GM18502 (cell line): Measurements from ENCODE around the gene CEP290.
A peak's percentile ranks its signal among the peaks of the same experiment; 100 is the strongest.

Experiments used
- ATAC-seq: cut with Tn5 transposase; IDR thresholded peaks from one replicate; pipeline ENCODE4 v1.9.1; 2021; ENCODE audit warnings: mild to moderate bottlenecking; ENCODE audit not compliant: unreplicated experiment, poor library complexity

CEP290 gene, protein sequence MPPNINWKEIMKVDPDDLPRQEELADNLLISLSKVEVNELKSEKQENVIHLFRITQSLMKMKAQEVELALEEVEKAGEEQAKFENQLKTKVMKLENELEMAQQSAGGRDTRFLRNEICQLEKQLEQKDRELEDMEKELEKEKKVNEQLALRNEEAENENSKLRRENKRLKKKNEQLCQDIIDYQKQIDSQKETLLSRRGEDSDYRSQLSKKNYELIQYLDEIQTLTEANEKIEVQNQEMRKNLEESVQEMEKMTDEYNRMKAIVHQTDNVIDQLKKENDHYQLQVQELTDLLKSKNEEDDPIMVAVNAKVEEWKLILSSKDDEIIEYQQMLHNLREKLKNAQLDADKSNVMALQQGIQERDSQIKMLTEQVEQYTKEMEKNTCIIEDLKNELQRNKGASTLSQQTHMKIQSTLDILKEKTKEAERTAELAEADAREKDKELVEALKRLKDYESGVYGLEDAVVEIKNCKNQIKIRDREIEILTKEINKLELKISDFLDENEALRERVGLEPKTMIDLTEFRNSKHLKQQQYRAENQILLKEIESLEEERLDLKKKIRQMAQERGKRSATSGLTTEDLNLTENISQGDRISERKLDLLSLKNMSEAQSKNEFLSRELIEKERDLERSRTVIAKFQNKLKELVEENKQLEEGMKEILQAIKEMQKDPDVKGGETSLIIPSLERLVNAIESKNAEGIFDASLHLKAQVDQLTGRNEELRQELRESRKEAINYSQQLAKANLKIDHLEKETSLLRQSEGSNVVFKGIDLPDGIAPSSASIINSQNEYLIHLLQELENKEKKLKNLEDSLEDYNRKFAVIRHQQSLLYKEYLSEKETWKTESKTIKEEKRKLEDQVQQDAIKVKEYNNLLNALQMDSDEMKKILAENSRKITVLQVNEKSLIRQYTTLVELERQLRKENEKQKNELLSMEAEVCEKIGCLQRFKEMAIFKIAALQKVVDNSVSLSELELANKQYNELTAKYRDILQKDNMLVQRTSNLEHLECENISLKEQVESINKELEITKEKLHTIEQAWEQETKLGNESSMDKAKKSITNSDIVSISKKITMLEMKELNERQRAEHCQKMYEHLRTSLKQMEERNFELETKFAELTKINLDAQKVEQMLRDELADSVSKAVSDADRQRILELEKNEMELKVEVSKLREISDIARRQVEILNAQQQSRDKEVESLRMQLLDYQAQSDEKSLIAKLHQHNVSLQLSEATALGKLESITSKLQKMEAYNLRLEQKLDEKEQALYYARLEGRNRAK (N-terminal part only)

GRCh38 chr12:88141774-88142609 is at the start of gene CEP290, which contains the start of gene TMTC3:
Gene CEP290, minus strand, starts transcription at chr12:88142088. Its CDS starts 781 bp downstream, at chr12:88141307.
Gene TMTC3, plus strand, starts transcription at chr12:88142307. Its CDS starts 6,009 bp downstream, at chr12:88148316.
- peak; percentile 97 for ATAC-seq

- no peak for ATAC-seq
Measured at GRCh38 chr12:88188180-88188579, 46.3 kb upstream of the CEP290 start.

GRCh38 chr12:88187571-88187970 is 45.7 kb upstream of the CEP290 start:
- no peak for ATAC-seq

DNA sequence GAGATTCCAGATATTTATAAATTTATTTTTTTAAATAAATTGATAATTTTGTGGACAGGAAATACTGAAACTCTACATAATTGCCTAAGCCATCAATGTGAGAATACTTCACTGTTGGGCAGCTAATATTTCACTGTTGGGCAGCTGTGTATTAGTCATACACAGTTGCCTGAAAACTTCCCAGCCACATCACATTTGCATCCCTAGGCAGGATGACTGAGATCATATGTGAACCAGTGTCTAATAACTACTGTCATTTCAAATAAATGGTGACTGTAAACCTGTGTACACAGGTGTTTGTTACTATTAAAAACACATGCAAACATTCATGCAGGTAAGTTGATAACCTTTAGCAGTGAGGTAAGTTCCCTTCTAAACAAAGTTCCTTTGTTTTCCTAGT is 44.1 kb upstream of the CEP290 start:
- peak; percentile 94 for ATAC-seq

- ATAC-seq = no peak
Measured at GRCh38 chr12:88185279-88185678, 43.4 kb upstream of the CEP290 start.

GRCh38 chr12:88184196-88184595 is 42.3 kb upstream of the CEP290 start:
- no peak for ATAC-seq

DNA sequence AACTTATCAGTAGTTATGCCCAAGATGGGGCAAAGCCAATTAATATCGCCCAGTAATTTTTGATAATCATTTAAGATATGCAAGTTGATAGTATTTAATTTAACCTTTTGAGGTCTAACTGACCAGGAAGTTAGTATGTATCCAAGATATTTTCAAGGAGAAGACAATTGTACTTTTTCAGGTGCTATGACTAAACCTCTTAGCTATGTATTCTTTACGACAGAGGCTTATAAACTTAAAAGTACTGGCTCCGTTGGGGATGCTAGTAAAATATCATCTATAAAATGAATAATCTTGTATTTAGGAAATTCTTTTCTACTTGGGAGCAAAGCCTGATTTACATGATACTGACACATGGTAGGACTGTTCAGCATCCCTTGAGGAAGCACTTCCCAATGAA is 40.5 kb upstream of the CEP290 start:
- ATAC-seq = no peak

GRCh38 chr12:88181881-88182280 is 40.0 kb upstream of the CEP290 start:
- ATAC-seq = no peak

DNA sequence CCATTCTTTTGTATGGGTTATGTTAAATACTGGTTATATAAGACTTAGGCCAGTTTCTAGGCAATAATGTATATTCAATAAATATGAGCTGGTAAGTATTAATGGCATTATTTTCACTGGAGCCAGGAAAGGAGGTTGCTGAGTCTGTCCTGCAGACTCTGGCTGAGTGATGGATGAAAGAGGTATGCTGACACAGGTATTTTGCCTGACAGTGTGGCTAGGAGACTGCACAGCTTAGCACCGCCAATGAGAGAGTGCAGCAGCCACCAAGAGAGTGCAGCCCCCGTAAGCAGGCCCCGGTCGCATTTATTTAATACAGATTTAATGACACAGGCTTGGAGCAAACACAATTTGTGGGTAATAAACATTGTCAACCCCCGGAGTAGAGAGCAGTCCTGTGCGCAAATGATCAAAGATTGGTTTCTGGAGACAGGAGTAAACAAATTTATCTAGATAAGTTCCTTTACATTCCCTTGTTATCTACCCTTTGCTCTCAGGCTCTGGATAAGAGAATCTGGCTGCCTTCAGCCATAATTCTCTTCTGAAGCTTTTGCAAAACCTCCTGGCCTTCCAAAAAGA is 37.6 kb upstream of the CEP290 start:
- ATAC-seq = no peak

DNA sequence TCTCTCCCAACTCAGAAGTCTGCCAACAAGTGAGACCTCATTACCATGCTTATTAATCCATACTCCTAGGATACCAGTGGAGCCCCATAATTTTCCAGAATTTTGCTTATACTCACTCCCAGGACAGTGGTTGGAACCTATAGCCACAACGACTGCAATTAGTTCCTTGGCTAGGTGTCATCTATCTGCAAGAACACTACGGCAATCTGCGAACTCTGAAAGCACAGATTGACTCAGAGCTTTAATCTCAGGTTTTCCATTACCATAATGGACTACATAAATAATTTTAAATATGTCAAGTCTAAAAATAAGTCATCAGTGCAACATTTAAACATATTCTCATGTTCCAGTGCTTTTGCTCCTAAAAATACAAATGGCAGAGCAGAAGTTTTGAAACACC is 33.7 kb upstream of the CEP290 start:
- no peak for ATAC-seq

- ATAC-seq = no peak
Measured at GRCh38 chr12:88172844-88173407, 31.0 kb upstream of the CEP290 start.

DNA sequence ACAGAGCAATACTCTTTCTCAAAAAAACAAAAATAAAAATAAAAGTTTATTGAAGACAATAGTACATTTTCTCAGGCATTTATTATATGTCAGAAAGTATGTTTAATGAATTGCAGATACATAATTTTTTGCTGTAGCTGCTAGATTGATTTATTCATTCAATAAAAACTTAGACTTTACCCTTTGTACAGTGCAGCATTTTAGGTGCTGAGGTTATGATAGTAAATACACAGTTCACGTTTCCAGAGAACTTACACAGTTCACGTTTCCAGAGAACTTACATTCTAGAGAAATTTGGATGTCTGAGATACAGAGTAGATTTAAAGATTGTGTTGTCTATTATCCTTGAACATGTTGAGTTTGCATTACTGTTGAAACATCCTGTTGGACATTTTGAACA is 25.5 kb upstream of the CEP290 start:
- no peak for ATAC-seq

DNA sequence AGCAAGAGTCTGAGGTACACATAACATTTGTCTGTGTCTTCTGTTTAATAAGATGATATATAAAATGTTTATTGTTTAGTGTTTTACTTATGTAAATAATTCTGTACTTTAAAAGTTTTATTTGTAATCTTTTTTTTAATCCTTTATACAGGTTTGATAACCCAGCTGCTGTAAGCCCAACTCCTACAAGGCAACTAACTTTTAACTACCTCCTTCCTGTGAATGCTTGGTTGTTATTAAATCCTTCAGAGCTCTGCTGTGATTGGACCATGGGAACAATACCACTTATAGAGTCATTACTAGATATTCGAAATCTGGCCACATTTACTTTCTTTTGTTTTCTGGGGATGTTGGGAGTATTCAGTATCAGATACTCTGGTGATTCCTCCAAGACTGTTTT is 24.3 kb upstream of the CEP290 start:
- ATAC-seq = no peak

GRCh38 chr12:88163371-88163770 is 21.5 kb upstream of the CEP290 start:
- ATAC-seq = no peak

- no peak for ATAC-seq
Measured at GRCh38 chr12:88156075-88156654, 14.3 kb upstream of the CEP290 start.

- ATAC-seq = no peak
Measured at GRCh38 chr12:88153959-88154358, 12.1 kb upstream of the CEP290 start.

GRCh38 chr12:88150063-88150462 is 8.2 kb upstream of the CEP290 start:
- no peak for ATAC-seq
